ENCODE results near the gene PLAGL1. TPM values are rescaled to one million over a fixed set of nuclear protein-coding genes. Genes with fewer than 3 reads are reported as not detected.

The PLAGL1 gene
- total and polyA plus RNA-seq, 11 donors = 6.6 to 27.3 (median 9.5) TPM

- intact Hi-C loops (cut with DNase I) = no loop called here
- no peaks in the 10 kb centered on the region for H3K4me1 ChIP-seq
- WGBS, 4 donors = 89 to 97% (median 90%) methylated on average over 1 of the region's 1 CpG
- no peaks in the 10 kb centered on the region for H3K27me3 ChIP-seq
- H3K27ac ChIP-seq = no peak overlapping the region
- H3K4me3 ChIP-seq = no peak overlapping the region
- peak in 1 of 5 donors; percentile 54 for DNase-seq
- TF ChIP-seq POLR2A (IDR thresholded peaks at IDR 0.05) (no peak), CTCF (IDR thresholded peaks at IDR 0.05) (no peak)
- H3K9me3 ChIP-seq = peaks cover 0 to 33% (median 13%) of the 10 kb centered on the region in 12 donors
- no peaks in the 10 kb centered on the region for H3K36me3 ChIP-seq
- no peak for ATAC-seq
Observed at GRCh38 chr6:143912671-143913070, 95.4 kb downstream of the PLAGL1 start.

DNA sequence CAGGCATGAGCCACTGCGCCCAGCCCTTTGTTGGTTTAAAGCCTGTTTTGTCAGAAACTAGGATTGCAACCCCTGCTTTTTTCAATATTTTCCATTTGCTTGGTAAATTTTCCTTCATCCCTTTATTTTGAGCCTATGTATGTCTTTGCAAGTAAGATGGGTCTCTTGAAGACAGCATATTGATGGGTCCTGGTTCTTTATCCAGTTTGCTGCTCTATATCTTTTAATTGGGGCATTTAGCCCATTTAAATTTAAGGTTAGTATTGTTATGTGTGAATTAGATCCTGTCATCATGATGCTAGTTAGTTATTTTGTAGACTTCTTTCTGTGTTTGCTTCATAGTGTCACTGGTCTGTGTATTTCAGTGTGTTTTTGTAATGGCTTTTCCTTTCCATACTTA is 97.0 kb downstream of the PLAGL1 start:
- ATAC-seq = no peak
- DNase-seq = no peak
- Histone ChIP-seq H3K27me3 (no peaks in the 10 kb centered on the region), H3K4me3 (no peak overlapping the region), H3K36me3 (no peaks in the 10 kb centered on the region), H3K27ac (no peak overlapping the region), H3K9me3 (peaks cover 0 to 29% (median 12%) of the 10 kb centered on the region in 12 donors), H3K4me1 (no peaks in the 10 kb centered on the region)
- 93 to 100% (median 97%) methylated on average over 1 of the region's 1 CpG for WGBS, 4 donors
- no peak for TF ChIP-seq CTCF (IDR thresholded peaks at IDR 0.05)
- no peak for TF ChIP-seq POLR2A (IDR thresholded peaks at IDR 0.05)
- intact Hi-C loops (cut with DNase I) = no loop called here

DNA sequence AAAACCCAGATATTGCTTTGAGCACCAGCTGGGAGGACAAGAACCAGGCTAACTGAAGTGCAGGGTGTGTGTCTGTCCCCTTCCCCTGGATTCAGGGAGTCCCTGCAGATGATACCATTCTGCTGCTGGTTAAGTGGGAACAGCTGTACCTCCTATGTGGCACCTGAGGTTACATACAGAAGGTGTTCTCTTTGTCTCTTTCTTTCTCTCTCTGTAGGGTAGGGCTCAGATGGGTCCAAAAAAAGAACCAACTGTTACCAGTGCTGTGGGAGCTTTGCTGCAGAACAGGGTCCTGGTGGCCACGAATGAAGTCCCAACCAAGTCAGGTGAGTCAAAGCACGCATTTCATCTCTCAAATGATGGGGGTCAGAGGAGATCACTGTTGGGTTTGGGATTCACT is 105.2 kb downstream of the PLAGL1 start:
- TF ChIP-seq CTCF (IDR thresholded peaks at IDR 0.05) (no peak), POLR2A (IDR thresholded peaks at IDR 0.05) (no peak)
- H3K36me3 ChIP-seq = no peaks in the 10 kb centered on the region
- WGBS, 4 donors = 82 to 91% (median 87%) methylated on average over 2 of the region's 2 CpGs
- DNase-seq (no peak), ATAC-seq (no peak)
- H3K4me3 ChIP-seq = no peak overlapping the region
- H3K4me1 ChIP-seq = peaks cover 0 to 24% (median 17%) of the 10 kb centered on the region in 12 donors
- no peaks in the 10 kb centered on the region for H3K27me3 ChIP-seq
- intact Hi-C loops (cut with DNase I) = no loop called here
- H3K27ac ChIP-seq = peak overlapping the region in 7 of 12 donors; percentile 47 to 76 (median 67)
- peaks cover 0 to 3% (median 0%) of the 10 kb centered on the region in 12 donors for H3K9me3 ChIP-seq

DNA sequence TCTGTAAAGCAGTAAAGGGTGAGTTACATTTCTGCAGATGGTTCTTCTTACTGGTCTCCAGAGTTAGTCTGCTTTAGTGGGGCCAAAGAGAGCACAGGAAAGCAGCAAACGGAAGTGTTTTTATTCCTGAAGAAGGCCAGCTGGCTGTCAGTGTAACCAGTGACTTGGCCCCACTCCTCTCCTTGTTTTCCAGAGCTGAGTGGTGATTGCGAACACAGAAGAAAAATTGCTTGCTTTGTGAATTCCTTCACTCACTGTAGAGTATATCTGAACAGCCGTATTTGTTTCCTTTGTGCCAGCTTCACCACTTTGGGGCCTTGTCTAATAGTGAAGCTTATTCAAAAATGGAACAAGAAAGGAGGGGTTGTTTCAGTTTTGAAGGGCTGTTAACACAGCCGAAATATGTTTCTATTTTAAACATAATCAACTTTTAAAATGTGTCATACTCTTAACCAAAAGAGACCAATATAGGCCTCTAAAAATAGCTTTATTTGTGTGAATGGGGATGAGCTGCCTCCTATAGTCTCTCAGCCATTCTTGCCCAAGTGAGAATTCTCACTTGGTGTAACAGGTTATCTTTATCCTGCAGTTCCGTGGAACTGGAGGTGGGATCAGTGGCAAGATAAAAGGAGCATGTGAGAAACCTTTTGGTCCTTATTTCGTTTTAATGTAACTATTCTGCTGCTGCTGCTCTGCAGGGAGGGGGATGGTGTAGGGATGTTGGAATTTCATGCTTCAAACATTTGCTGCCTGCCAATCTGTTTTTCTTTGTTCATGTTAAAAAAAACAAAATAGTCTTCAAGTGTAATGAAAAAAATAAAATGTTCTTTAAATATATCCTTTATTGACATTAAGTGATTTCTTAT is 105.9 kb downstream of the PLAGL1 start:
- Histone ChIP-seq H3K4me3 (peak overlapping the region in 1 of 12 donors; percentile 8), H3K27me3 (no peaks in the 10 kb centered on the region), H3K36me3 (no peaks in the 10 kb centered on the region), H3K27ac (peak overlapping the region in 11 of 12 donors; percentile 24 to 76 (median 59)), H3K4me1 (peaks cover 0 to 24% (median 17%) of the 10 kb centered on the region in 12 donors), H3K9me3 (no peaks in the 10 kb centered on the region)
- TF ChIP-seq CTCF (IDR thresholded peaks at IDR 0.05) (no peak), POLR2A (IDR thresholded peaks at IDR 0.05) (no peak)
- DNase-seq = peak in 3 of 5 donors; percentile 55 to 68 (median 57)
- intact Hi-C loops (cut with DNase I) = no loop called here
- 17 to 30% (median 19%) methylated on average over 6 of the region's 6 CpGs for WGBS, 4 donors
- peak; percentile 83 to 92 (median 91) for ATAC-seq

All from heart left ventricle (tissue), 16 donors.